WTC11 (cell line): ENCODE data around the gene MYOM1. TPM values are rescaled to one million over a fixed set of nuclear protein-coding genes. Genes with fewer than 3 reads are reported as not detected.

Source experiments
- ATAC-seq: fragments of 200-7000 bp; cut with Tn5 transposase; 2 replicates; pipeline ENCODE4 v1.10.0; 2021; ENCODE audit warnings: mild to moderate bottlenecking, moderate library complexity
- CTCF ChIA-PET: fragments of 300-600 bp; sonication (Branson Sonifier 250); formaldehyde crosslinking; loops from one replicate; lab custom pipeline; 2021; ENCODE audit warnings: antibody characterized with exemption; lab: Charles Lee
- POLR2A ChIA-PET: fragments of 350-600 bp; sonication (Branson Sonifier 250); formaldehyde crosslinking; loops from one replicate; lab custom pipeline; 2021; ENCODE audit warnings: antibody characterized with exemption; lab: Charles Lee
- DNase-seq: peaks from one replicate; pipeline ENCODE4 v3.0.0; 2021; ENCODE audit warnings: low spot score
- H3K27ac Mint-ChIP-seq: 2 replicates; pipeline ENCODE4 v1.8.0; 2021; ENCODE audit warnings: mixed read lengths
- H3K27me3 Mint-ChIP-seq: 2 replicates; pipeline ENCODE4 v1.8.0; 2021; ENCODE audit warnings: low read depth, mild to moderate bottlenecking, moderate library complexity, mixed read lengths
- H3K36me3 Mint-ChIP-seq: 2 replicates; pipeline ENCODE4 v1.8.0; 2021; ENCODE audit warnings: mixed read lengths
- H3K4me1 Mint-ChIP-seq: 2 replicates; pipeline ENCODE4 v1.8.0; 2022; ENCODE audit warnings: mixed read lengths
- H3K4me3 Mint-ChIP-seq: 2 replicates; pipeline ENCODE4 v1.8.0; 2021; ENCODE audit warnings: mild to moderate bottlenecking, moderate library complexity, mixed read lengths
- H3K9me3 Mint-ChIP-seq: 2 replicates; pipeline ENCODE4 v1.8.0; 2021; ENCODE audit warnings: mixed read lengths
- ELF4 ChIP-seq: sonication (generic); formaldehyde crosslinking; IDR thresholded peaks from 2 replicates; pipeline ENCODE4 v1.8.1; 2022; ENCODE audit warnings: low read depth, mild to moderate bottlenecking, moderate library complexity, missing genetic modification reagents
- GABPB1 ChIP-seq: sonication (generic); formaldehyde crosslinking; IDR thresholded peaks from 2 replicates; pipeline ENCODE4 v1.8.1; 2023; ENCODE audit warnings: mild to moderate bottlenecking, missing genetic modification reagents
- HMGA2 ChIP-seq: fragments of 250-450 bp; sonication (Bioruptor Pico); IDR thresholded peaks from 2 replicates; pipeline ENCODE4 v1.4.0; 2021; ENCODE audit warnings: mild to moderate bottlenecking, moderate library complexity
- IRF2 ChIP-seq: sonication (generic); formaldehyde crosslinking; IDR thresholded peaks from 2 replicates; pipeline ENCODE4 v1.8.0; 2022; ENCODE audit warnings: low read depth, missing genetic modification reagents, borderline replicate concordance
- KAT7 ChIP-seq: sonication (generic); formaldehyde crosslinking; IDR thresholded peaks from 2 replicates; pipeline ENCODE4 v1.8.1; 2023; ENCODE audit warnings: missing genetic modification reagents, mild to moderate bottlenecking, borderline replicate concordance
- MYBL2 ChIP-seq: sonication (generic); formaldehyde crosslinking; IDR thresholded peaks from 2 replicates; pipeline ENCODE4 v1.8.1; 2023; ENCODE audit warnings: mild to moderate bottlenecking, moderate library complexity, missing genetic modification reagents
- NFATC4 ChIP-seq: fragments of 250-450 bp; sonication (Bioruptor Pico); IDR thresholded peaks from 2 replicates; pipeline ENCODE4 v1.9.0; 2021; ENCODE audit warnings: mild to moderate bottlenecking
- NFE2L1 ChIP-seq: sonication (generic); formaldehyde crosslinking; IDR thresholded peaks from 2 replicates; pipeline ENCODE4 v1.8.1; 2023; ENCODE audit warnings: missing genetic modification reagents
- NR3C1 ChIP-seq: sonication (generic); formaldehyde crosslinking; conservative IDR thresholded peaks from 2 replicates; pipeline ENCODE4 v1.8.1; 2023; ENCODE audit warnings: low read depth, mild to moderate bottlenecking, missing genetic modification reagents
- SP1 ChIP-seq: sonication (generic); formaldehyde crosslinking; conservative IDR thresholded peaks from 2 replicates; pipeline ENCODE4 v1.8.1; 2022; ENCODE audit warnings: missing genetic modification reagents
- TP53 ChIP-seq: sonication (generic); formaldehyde crosslinking; IDR thresholded peaks from 2 replicates; pipeline ENCODE4 v1.8.1; 2023; ENCODE audit warnings: mild to moderate bottlenecking, missing genetic modification reagents
- ZBTB21 ChIP-seq: sonication (generic); formaldehyde crosslinking; IDR thresholded peaks from 2 replicates; pipeline ENCODE4 v1.8.1; 2023; ENCODE audit warnings: mild to moderate bottlenecking, missing genetic modification reagents, borderline replicate concordance
- ZNF416 ChIP-seq: fragments of 250-450 bp; sonication (Bioruptor Pico); IDR thresholded peaks from 2 replicates; pipeline ENCODE4 v1.9.0; 2021; ENCODE audit warnings: mild to moderate bottlenecking, inconsistent platforms
- total RNA-seq: library from RNA; stranded (reverse); gene quantifications from 3 replicates; pipeline ENCODE4 v1.2.3, GENCODE V29; 2021
- TF ChIP-seq, protein P1 (sequence below): sonication (generic); formaldehyde crosslinking; IDR thresholded peaks from 2 replicates; pipeline ENCODE4 v1.8.1; 2022; ENCODE audit warnings: mild to moderate bottlenecking, moderate library complexity, missing genetic modification reagents
- TF ChIP-seq, protein P2 (sequence below): sonication (generic); formaldehyde crosslinking; IDR thresholded peaks from 2 replicates; pipeline ENCODE4 v1.8.1; 2023; ENCODE audit warnings: mild to moderate bottlenecking, missing genetic modification reagents
- TF ChIP-seq, protein P3 (sequence below): sonication (generic); formaldehyde crosslinking; IDR thresholded peaks from 2 replicates; pipeline ENCODE4 v1.8.1; 2023; ENCODE audit warnings: mild to moderate bottlenecking, missing genetic modification reagents, moderate library complexity
- TF ChIP-seq, protein P4 (sequence below): sonication (generic); formaldehyde crosslinking; IDR thresholded peaks from 2 replicates; pipeline ENCODE4 v1.8.0; 2022; ENCODE audit warnings: mild to moderate bottlenecking, missing genetic modification reagents
- TF ChIP-seq, protein P5 (sequence below): sonication (generic); formaldehyde crosslinking; IDR thresholded peaks from 2 replicates; pipeline ENCODE4 v1.8.0; 2023; ENCODE audit warnings: missing genetic modification reagents
- TF ChIP-seq, protein P6 (sequence below): sonication (generic); formaldehyde crosslinking; IDR thresholded peaks from 2 replicates; pipeline ENCODE4 v1.8.1; 2023; ENCODE audit warnings: mild to moderate bottlenecking, missing genetic modification reagents, moderate library complexity
- TF ChIP-seq, protein P7 (sequence below): sonication (generic); formaldehyde crosslinking; IDR thresholded peaks from 2 replicates; pipeline ENCODE4 v1.8.1; 2022; ENCODE audit warnings: mild to moderate bottlenecking, missing genetic modification reagents, moderate library complexity, borderline replicate concordance
- TF ChIP-seq, protein P8 (sequence below): sonication (generic); formaldehyde crosslinking; IDR thresholded peaks from 2 replicates; pipeline ENCODE4 v1.8.0; 2022; ENCODE audit warnings: mild to moderate bottlenecking, missing genetic modification reagents
- TF ChIP-seq, protein P9 (sequence below): fragments of 250-450 bp; sonication (Bioruptor Pico); IDR thresholded peaks from 2 replicates; pipeline ENCODE4 v2.1.2; 2022; ENCODE audit warnings: mild to moderate bottlenecking, moderate library complexity
- TF ChIP-seq, protein P10 (sequence below): fragments of 250-450 bp; sonication (Bioruptor Pico); IDR thresholded peaks from 2 replicates; pipeline ENCODE4 v1.9.0; 2021; ENCODE audit warnings: mild to moderate bottlenecking

The MYOM1 gene
- total RNA-seq, 1 experiment from 2014 or later, result 0.35 TPM

DNA sequence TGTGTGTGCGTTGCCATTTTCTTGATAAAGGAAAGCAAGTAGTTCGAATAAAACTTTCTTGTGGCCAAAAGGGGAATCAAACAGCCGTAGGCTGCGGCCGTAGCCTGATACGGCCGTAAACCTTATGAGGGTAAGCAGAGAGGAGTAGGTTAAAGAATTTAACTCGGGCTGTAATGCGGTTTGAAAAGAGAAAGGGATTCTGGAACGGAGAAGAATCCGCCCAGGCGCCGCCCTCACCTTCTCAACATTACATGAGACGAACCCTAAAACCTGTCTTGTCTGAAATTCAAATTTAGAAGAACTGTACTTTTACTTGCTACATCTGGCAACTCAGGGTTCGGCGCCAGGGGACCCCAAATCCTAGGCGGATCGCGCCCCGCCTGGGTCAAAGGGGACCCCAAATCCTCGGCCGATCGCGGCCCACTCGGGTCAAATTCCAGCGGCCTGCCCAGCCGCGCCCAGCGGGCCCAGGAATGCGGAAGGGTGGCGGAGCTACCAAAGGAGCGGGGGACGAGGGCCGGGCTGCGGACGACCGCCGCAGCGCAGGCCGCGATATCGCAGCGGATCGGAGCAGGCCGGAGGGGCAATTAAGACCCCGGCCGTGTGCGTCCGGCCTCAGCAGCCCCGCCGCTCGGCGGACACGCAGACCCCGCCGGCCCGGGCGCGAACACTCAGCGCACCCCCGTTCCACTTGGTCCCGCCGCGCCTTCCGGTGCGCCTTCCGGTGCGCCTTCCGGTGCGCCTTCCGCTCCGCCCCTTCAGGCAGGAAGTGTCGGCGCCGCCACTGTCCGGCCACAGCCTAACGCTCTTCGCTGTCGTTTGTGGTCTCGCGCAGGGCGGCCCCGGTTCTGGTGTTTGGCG, 41.8 kb upstream of the MYOM1 start, which contains the start of gene MYL12B (continued):
- TF ChIP-seq, protein P1, sequence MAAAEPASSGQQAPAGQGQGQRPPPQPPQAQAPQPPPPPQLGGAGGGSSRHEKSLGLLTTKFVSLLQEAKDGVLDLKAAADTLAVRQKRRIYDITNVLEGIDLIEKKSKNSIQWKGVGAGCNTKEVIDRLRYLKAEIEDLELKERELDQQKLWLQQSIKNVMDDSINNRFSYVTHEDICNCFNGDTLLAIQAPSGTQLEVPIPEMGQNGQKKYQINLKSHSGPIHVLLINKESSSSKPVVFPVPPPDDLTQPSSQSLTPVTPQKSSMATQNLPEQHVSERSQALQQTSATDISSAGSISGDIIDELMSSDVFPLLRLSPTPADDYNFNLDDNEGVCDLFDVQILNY (CRISPR knock-in tag), result peak; percentile 67
- TF ChIP-seq, protein P2, sequence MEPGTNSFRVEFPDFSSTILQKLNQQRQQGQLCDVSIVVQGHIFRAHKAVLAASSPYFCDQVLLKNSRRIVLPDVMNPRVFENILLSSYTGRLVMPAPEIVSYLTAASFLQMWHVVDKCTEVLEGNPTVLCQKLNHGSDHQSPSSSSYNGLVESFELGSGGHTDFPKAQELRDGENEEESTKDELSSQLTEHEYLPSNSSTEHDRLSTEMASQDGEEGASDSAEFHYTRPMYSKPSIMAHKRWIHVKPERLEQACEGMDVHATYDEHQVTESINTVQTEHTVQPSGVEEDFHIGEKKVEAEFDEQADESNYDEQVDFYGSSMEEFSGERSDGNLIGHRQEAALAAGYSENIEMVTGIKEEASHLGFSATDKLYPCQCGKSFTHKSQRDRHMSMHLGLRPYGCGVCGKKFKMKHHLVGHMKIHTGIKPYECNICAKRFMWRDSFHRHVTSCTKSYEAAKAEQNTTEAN, result no peak; the same call in 1 of the 2 replicates
- TF ChIP-seq IRF2 (no peak), SP1 (CRISPR knock-in tag) (peak; percentile 56; the same call in 1 of the 2 replicates), ZNF416 (CRISPR knock-in tag) (peak; percentile 83), NFATC4 (CRISPR knock-in tag) (no peak), MYBL2 (CRISPR knock-in tag) (no peak; the same call in 1 of the 2 replicates), GABPB1 (peak; percentile 46; the same call in 1 of the 2 replicates), ELF4 (CRISPR knock-in tag) (peak; percentile 31; the same call in 1 of the 2 replicates)
- TF ChIP-seq, protein P3, sequence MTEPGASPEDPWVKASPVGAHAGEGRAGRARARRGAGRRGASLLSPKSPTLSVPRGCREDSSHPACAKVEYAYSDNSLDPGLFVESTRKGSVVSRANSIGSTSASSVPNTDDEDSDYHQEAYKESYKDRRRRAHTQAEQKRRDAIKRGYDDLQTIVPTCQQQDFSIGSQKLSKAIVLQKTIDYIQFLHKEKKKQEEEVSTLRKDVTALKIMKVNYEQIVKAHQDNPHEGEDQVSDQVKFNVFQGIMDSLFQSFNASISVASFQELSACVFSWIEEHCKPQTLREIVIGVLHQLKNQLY, result no peak
- TF ChIP-seq, protein P4, sequence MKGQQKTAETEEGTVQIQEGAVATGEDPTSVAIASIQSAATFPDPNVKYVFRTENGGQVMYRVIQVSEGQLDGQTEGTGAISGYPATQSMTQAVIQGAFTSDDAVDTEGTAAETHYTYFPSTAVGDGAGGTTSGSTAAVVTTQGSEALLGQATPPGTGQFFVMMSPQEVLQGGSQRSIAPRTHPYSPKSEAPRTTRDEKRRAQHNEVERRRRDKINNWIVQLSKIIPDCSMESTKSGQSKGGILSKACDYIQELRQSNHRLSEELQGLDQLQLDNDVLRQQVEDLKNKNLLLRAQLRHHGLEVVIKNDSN (CRISPR knock-in tag), result peak; percentile 16; the same call in 1 of the 2 replicates
- TF ChIP-seq, protein P5, sequence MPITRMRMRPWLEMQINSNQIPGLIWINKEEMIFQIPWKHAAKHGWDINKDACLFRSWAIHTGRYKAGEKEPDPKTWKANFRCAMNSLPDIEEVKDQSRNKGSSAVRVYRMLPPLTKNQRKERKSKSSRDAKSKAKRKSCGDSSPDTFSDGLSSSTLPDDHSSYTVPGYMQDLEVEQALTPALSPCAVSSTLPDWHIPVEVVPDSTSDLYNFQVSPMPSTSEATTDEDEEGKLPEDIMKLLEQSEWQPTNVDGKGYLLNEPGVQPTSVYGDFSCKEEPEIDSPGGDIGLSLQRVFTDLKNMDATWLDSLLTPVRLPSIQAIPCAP (CRISPR knock-in tag), result 0 out of 2 replicates have a peak, but pooled peaks have one; percentile 44
- TF ChIP-seq, protein P6, sequence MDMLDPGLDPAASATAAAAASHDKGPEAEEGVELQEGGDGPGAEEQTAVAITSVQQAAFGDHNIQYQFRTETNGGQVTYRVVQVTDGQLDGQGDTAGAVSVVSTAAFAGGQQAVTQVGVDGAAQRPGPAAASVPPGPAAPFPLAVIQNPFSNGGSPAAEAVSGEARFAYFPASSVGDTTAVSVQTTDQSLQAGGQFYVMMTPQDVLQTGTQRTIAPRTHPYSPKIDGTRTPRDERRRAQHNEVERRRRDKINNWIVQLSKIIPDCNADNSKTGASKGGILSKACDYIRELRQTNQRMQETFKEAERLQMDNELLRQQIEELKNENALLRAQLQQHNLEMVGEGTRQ, result no peak
- TF ChIP-seq, protein P7, sequence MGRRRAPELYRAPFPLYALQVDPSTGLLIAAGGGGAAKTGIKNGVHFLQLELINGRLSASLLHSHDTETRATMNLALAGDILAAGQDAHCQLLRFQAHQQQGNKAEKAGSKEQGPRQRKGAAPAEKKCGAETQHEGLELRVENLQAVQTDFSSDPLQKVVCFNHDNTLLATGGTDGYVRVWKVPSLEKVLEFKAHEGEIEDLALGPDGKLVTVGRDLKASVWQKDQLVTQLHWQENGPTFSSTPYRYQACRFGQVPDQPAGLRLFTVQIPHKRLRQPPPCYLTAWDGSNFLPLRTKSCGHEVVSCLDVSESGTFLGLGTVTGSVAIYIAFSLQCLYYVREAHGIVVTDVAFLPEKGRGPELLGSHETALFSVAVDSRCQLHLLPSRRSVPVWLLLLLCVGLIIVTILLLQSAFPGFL (CRISPR knock-in tag), result no peak

DNA sequence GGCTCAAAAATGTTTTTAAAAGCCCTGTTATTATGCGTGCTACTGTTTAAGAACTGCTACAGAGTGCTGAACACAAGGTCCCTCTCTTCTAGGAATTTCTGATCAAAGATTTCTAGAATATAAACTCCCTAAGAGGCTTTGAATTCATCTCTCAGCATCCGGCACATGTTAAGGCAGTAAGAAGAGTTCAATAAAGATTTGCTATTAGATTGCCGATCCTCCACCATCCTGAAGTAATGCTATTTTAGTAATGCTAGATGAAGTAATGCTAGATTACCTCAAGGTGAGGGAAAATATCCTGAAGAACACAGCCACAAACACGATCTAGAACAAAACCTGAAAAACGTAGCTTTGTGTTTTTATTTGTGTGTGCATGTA, 41.2 kb upstream of the MYOM1 start:
- peak overlapping the region; percentile 99 for H3K27ac Mint-ChIP-seq
- no peaks in the 10 kb centered on the region for H3K27me3 Mint-ChIP-seq
- no peaks in the 10 kb centered on the region for H3K9me3 Mint-ChIP-seq
- POLR2A ChIA-PET, result interaction anchor here (1.1 to 1.5 kb wide), 4 partner anchors 13 to 342 kb away, joined by 3 to 5 read pairs (median 4); no protein-coding TSS in a partner anchor
- H3K36me3 Mint-ChIP-seq, result peaks cover 19% of the 10 kb centered on the region
- ATAC-seq (no peak), DNase-seq (no peak)
- CTCF ChIA-PET, result no interaction called here
- peaks cover 38% of the 10 kb centered on the region for H3K4me1 Mint-ChIP-seq
- H3K4me3 Mint-ChIP-seq, result peak overlapping the region; percentile 86
- no peak for TF ChIP-seq KAT7
- TF ChIP-seq, protein P8, sequence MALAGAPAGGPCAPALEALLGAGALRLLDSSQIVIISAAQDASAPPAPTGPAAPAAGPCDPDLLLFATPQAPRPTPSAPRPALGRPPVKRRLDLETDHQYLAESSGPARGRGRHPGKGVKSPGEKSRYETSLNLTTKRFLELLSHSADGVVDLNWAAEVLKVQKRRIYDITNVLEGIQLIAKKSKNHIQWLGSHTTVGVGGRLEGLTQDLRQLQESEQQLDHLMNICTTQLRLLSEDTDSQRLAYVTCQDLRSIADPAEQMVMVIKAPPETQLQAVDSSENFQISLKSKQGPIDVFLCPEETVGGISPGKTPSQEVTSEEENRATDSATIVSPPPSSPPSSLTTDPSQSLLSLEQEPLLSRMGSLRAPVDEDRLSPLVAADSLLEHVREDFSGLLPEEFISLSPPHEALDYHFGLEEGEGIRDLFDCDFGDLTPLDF (CRISPR knock-in tag), result no peak
- TF ChIP-seq NFATC4 (CRISPR knock-in tag), result no peak
- no peak for TF ChIP-seq TP53 (CRISPR knock-in tag)
- TF ChIP-seq, protein P9, sequence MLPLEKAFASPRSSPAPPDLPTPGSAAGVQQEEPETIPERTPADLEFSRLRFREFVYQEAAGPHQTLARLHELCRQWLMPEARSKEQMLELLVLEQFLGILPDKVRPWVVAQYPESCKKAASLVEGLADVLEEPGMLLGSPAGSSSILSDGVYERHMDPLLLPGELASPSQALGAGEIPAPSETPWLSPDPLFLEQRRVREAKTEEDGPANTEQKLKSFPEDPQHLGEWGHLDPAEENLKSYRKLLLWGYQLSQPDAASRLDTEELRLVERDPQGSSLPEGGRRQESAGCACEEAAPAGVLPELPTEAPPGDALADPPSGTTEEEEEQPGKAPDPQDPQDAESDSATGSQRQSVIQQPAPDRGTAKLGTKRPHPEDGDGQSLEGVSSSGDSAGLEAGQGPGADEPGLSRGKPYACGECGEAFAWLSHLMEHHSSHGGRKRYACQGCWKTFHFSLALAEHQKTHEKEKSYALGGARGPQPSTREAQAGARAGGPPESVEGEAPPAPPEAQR (CRISPR knock-in tag), result no peak
- TF ChIP-seq, protein P10, sequence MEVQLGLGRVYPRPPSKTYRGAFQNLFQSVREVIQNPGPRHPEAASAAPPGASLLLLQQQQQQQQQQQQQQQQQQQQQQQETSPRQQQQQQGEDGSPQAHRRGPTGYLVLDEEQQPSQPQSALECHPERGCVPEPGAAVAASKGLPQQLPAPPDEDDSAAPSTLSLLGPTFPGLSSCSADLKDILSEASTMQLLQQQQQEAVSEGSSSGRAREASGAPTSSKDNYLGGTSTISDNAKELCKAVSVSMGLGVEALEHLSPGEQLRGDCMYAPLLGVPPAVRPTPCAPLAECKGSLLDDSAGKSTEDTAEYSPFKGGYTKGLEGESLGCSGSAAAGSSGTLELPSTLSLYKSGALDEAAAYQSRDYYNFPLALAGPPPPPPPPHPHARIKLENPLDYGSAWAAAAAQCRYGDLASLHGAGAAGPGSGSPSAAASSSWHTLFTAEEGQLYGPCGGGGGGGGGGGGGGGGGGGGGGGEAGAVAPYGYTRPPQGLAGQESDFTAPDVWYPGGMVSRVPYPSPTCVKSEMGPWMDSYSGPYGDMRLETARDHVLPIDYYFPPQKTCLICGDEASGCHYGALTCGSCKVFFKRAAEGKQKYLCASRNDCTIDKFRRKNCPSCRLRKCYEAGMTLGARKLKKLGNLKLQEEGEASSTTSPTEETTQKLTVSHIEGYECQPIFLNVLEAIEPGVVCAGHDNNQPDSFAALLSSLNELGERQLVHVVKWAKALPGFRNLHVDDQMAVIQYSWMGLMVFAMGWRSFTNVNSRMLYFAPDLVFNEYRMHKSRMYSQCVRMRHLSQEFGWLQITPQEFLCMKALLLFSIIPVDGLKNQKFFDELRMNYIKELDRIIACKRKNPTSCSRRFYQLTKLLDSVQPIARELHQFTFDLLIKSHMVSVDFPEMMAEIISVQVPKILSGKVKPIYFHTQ (CRISPR knock-in tag), result no peak
- no peak for TF ChIP-seq HMGA2 (CRISPR knock-in tag)
- TF ChIP-seq NR3C1 (CRISPR knock-in tag), result no peak
- TF ChIP-seq NFE2L1 (CRISPR knock-in tag), result no peak
- TF ChIP-seq ZBTB21 (CRISPR knock-in tag), result no peak
